ENCODE data around the gene CCDC33. TPM values are rescaled to one million over a fixed set of nuclear protein-coding genes. Genes with fewer than 3 reads are reported as not detected.

CCDC33 gene
- polyA plus RNA-seq, 1 experiment: not detected

- H3K4me3 ChIP-seq (ENCODE audit: low read depth, low read length): no peak overlapping the region
- no peak for TF ChIP-seq CTCF (IDR thresholded peaks at IDR 0.05; ENCODE audit: low read depth, low read length)
- CTCF ChIA-PET: no interaction called here
- no peak overlapping the region for H3K27ac ChIP-seq (ENCODE audit: low read depth, low read length)
- H3K9me3 ChIP-seq (ENCODE audit: control insufficient read depth, insufficient read depth, low read length): no peaks in the 10 kb centered on the region
- H3K27me3 ChIP-seq (ENCODE audit: control insufficient read depth, insufficient read depth, low read length): peaks cover 38% of the 10 kb centered on the region
- POLR2A ChIA-PET: no interaction called here
- no peak for DNase-seq (ENCODE audit: low read depth, low spot score)
These were observed 2.8 kb upstream of the CCDC33 start for GRCh38 chr15:74233373-74233772.

- CTCF ChIA-PET: no interaction called here
- POLR2A ChIA-PET: no interaction called here
- Histone ChIP-seq H3K27ac (ENCODE audit: low read depth, low read length) (no peak overlapping the region), H3K27me3 (ENCODE audit: control insufficient read depth, insufficient read depth, low read length) (peaks cover 37% of the 10 kb centered on the region), H3K9me3 (ENCODE audit: control insufficient read depth, insufficient read depth, low read length) (no peaks in the 10 kb centered on the region), H3K4me3 (ENCODE audit: low read depth, low read length) (no peak overlapping the region)
- no peak for TF ChIP-seq CTCF (IDR thresholded peaks at IDR 0.05; ENCODE audit: low read depth, low read length)
- DNase-seq (ENCODE audit: low read depth, low spot score): no peak
These were observed 2.1 kb upstream of the CCDC33 start for GRCh38 chr15:74233851-74234597.

GRCh38 chr15:74234598-74234875 lies 1.6 kb upstream of the CCDC33 start:
- H3K9me3 ChIP-seq (ENCODE audit: control insufficient read depth, insufficient read depth, low read length): no peaks in the 10 kb centered on the region
- CTCF ChIA-PET: no interaction called here
- H3K27ac ChIP-seq (ENCODE audit: low read depth, low read length): no peak overlapping the region
- peaks cover 37% of the 10 kb centered on the region for H3K27me3 ChIP-seq (ENCODE audit: control insufficient read depth, insufficient read depth, low read length)
- no peak for TF ChIP-seq CTCF (IDR thresholded peaks at IDR 0.05; ENCODE audit: low read depth, low read length)
- no peak overlapping the region for H3K4me3 ChIP-seq (ENCODE audit: low read depth, low read length)
- no peak for DNase-seq (ENCODE audit: low read depth, low spot score)
- POLR2A ChIA-PET: no interaction called here

- CTCF ChIA-PET: interaction anchor here (1.4 kb wide), 1 partner anchor 266 kb away, joined by 3 read pairs; no protein-coding TSS in a partner anchor
- H3K27ac ChIP-seq (ENCODE audit: low read depth, low read length): no peak overlapping the region
- POLR2A ChIA-PET: interaction anchor here (0.6 to 0.8 kb wide), 2 partner anchors 24 to 65 kb away, joined by 3 read pairs; no protein-coding TSS in a partner anchor
These were observed 3.1 kb downstream of the CCDC33 start for GRCh38 chr15:74239051-74239705.

More at GRCh38 chr15:74239051-74239705, 3.1 kb downstream of the CCDC33 start:
- Histone ChIP-seq H3K4me3 (ENCODE audit: low read depth, low read length) (no peak overlapping the region), H3K9me3 (ENCODE audit: control insufficient read depth, insufficient read depth, low read length) (no peaks in the 10 kb centered on the region), H3K27me3 (ENCODE audit: control insufficient read depth, insufficient read depth, low read length) (peaks cover 22% of the 10 kb centered on the region)
- TF ChIP-seq CTCF (IDR thresholded peaks at IDR 0.05; ENCODE audit: low read depth, low read length): no peak
- DNase-seq (ENCODE audit: low read depth, low spot score): no peak

Measured in AG04450 (cell line).